Measurements from ENCODE around the gene KNTC1.
"Not testable (repeated sequence)": the region's sequence is repeated elsewhere in the genome, so short reads cannot be mapped to it uniquely, and the experiment has no call there.

Gene KNTC1

DNA sequence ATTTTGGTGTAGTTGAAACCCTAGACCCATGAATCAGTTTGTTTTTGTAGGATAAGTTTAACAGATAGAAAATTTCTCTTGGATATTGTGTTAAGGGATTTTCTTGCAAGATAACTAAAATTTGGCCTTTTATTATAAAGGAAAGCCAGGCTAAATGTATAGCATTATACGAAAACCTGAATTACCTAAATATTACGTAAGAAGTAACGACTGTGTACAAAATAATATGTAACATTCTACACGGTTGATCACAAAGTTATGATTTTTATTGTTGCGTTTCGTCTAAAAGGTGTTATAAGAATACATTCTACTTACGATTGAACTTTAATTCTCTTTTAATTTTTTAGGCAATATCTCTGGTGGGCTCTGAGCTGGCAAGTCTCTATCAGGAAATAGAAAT lies 63.9 kb downstream of the KNTC1 start:
- no peak overlapping the region for H3K27ac ChIP-seq (ENCODE audit: insufficient read depth, low read depth, low read length, poor library complexity, severe bottlenecking)
- no peaks in the 10 kb centered on the region for H3K4me1 ChIP-seq (ENCODE audit: control insufficient read depth, insufficient read depth, low read length)
- H3K9me3 ChIP-seq (ENCODE audit: control insufficient read depth, low read length), result no peaks in the 10 kb centered on the region
- WGBS, 2 experiments, result 97 to 100% methylated on average over 6 to 7 of the region's 7 CpGs
- no peaks in the 10 kb centered on the region for H3K27me3 ChIP-seq (ENCODE audit: control insufficient read depth, insufficient read depth, low read length, poor library complexity, severe bottlenecking)
- no peak overlapping the region for H3K4me3 ChIP-seq (ENCODE audit: insufficient read depth, low read depth, low read length)
- H3K36me3 ChIP-seq (ENCODE audit: control insufficient read depth, insufficient read depth, low read length), result peaks cover 40% of the 10 kb centered on the region

DNA sequence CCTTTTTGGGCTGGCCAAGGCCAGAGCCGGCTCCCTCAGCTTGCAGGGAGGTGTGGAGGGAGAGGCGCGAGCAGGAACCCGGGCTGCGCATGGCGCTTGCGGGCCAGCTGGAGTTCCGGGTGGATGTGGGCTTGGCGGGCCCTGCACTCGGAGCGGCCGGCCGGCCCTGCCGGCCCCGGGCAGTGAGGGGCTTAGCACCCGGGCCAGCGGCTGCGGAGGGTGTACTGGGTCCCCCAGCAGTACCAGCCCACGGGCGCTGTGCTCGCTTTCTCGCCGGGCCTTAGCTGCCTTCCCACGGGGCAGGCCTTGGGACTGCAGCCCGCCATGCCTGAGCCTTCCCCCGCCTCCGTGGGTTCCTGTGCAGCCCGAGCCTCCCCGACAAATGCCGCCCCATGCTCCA lies 64.9 kb downstream of the KNTC1 start:
- not testable (repeated sequence) for H3K27ac ChIP-seq (ENCODE audit: insufficient read depth, low read depth, low read length, poor library complexity, severe bottlenecking); H3K4me3 ChIP-seq (ENCODE audit: insufficient read depth, low read depth, low read length); H3K9me3 ChIP-seq (ENCODE audit: control insufficient read depth, low read length); H3K27me3 ChIP-seq (ENCODE audit: control insufficient read depth, insufficient read depth, low read length, poor library complexity, severe bottlenecking); H3K4me1 ChIP-seq (ENCODE audit: control insufficient read depth, insufficient read depth, low read length)
- peaks cover 36% of the 10 kb centered on the region for H3K36me3 ChIP-seq (ENCODE audit: control insufficient read depth, insufficient read depth, low read length)
- WGBS, 2 experiments, result 98% methylated on average over 30 of the region's 30 CpGs

DNA sequence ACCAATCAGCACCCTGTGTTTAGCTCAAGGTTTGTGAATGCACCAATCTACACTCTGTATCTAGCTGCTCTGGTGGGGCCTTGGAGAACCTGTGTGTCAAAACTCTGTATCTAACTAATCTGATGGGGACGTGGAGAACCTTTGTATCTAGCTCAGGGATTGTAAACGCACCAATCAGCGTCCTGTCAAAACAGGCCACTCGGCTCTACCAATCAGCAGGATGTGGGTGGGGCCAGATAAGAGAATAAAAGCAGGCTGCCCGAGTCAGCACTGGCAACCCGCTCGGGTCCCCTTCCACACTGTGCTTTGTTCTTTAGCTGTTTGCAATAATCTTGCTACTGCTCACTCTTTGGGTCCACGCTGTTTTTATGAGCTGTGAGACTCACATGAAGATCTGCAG lies 65.5 kb downstream of the KNTC1 start:
- H3K27ac ChIP-seq (ENCODE audit: insufficient read depth, low read depth, low read length, poor library complexity, severe bottlenecking); H3K9me3 ChIP-seq (ENCODE audit: control insufficient read depth, low read length); H3K4me1 ChIP-seq (ENCODE audit: control insufficient read depth, insufficient read depth, low read length); H3K27me3 ChIP-seq (ENCODE audit: control insufficient read depth, insufficient read depth, low read length, poor library complexity, severe bottlenecking); H3K4me3 ChIP-seq (ENCODE audit: insufficient read depth, low read depth, low read length): not testable (repeated sequence)
- H3K36me3 ChIP-seq (ENCODE audit: control insufficient read depth, insufficient read depth, low read length), result peaks cover 39% of the 10 kb centered on the region
- WGBS, 2 experiments, result 85 to 91% methylated on average over 8 of the region's 8 CpGs

DNA sequence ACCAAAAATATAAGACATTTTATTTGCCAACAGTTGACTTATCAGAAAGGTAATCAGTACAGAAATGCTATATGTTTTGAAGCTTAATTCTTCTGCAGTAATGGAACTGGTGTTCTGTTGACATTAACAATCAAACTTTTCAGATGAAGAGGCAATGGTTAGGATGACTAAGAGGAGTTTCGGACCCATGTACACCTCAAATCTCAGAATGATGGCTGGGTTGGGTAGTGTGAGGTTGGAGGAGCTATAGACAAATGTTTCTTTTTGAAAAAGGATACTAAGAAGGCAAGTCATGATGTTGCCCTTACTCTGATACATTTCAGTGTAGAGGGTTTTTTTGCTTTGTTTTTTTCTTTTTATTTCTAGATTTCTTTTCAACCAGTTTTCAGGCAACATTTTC lies 66.9 kb downstream of the KNTC1 start:
- no peaks in the 10 kb centered on the region for H3K27me3 ChIP-seq (ENCODE audit: control insufficient read depth, insufficient read depth, low read length, poor library complexity, severe bottlenecking)
- no peaks in the 10 kb centered on the region for H3K9me3 ChIP-seq (ENCODE audit: control insufficient read depth, low read length)
- no peaks in the 10 kb centered on the region for H3K4me1 ChIP-seq (ENCODE audit: control insufficient read depth, insufficient read depth, low read length)
- H3K36me3 ChIP-seq (ENCODE audit: control insufficient read depth, insufficient read depth, low read length), result peaks cover 35% of the 10 kb centered on the region
- no peak overlapping the region for H3K27ac ChIP-seq (ENCODE audit: insufficient read depth, low read depth, low read length, poor library complexity, severe bottlenecking)
- 88 to 98% methylated on average over 1 of the region's 1 CpG for WGBS, 2 experiments
- no peak overlapping the region for H3K4me3 ChIP-seq (ENCODE audit: insufficient read depth, low read depth, low read length)

DNA sequence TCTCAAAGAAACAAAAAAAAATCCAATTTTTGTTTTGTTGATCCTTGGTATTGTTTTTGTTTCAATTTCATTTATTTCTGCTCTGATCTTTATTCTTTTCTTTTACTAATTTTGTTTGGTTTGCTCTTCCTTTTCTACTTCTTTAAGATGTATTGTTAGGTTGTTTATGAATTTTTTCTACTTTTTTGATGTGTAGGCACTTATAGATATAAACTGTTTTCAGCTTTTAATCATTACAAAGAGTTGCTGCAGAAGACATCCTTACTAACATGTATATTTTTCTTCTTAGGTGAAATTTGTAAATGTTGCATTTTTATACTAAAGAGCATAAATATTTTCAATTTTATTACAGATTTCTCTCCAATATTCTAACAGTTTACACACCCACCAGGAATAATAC lies 69.8 kb downstream of the KNTC1 start:
- H3K4me1 ChIP-seq (ENCODE audit: control insufficient read depth, insufficient read depth, low read length), result no peaks in the 10 kb centered on the region
- H3K27ac ChIP-seq (ENCODE audit: insufficient read depth, low read depth, low read length, poor library complexity, severe bottlenecking), result no peak overlapping the region
- peaks cover 27% of the 10 kb centered on the region for H3K36me3 ChIP-seq (ENCODE audit: control insufficient read depth, insufficient read depth, low read length)
- H3K27me3 ChIP-seq (ENCODE audit: control insufficient read depth, insufficient read depth, low read length, poor library complexity, severe bottlenecking), result no peaks in the 10 kb centered on the region
- H3K4me3 ChIP-seq (ENCODE audit: insufficient read depth, low read depth, low read length), result no peak overlapping the region
- no peaks in the 10 kb centered on the region for H3K9me3 ChIP-seq (ENCODE audit: control insufficient read depth, low read length)

DNA sequence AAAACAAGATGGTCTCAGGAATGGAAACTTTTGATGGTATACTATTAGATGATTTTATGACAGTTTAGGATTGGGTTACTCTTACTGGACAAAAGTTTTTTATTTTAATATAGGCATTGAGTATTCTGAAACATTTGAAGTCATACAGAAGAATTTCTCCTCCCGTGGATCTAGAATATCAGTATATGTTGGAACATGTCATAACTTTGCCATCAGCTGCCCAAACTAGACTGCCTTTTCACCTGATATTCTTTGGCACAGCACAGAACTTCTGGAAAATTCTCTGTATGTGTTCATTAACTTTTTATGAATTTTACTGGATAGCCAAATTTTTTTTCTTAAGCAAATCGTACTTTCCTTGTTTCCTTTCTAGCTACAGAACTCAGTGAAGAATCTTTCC lies 75.4 kb downstream of the KNTC1 start:
- WGBS, 2 experiments, result 90 to 100% methylated on average over 2 of the region's 2 CpGs
- Histone ChIP-seq H3K36me3 (ENCODE audit: control insufficient read depth, insufficient read depth, low read length) (peaks cover 33% of the 10 kb centered on the region), H3K4me3 (ENCODE audit: insufficient read depth, low read depth, low read length) (no peak overlapping the region), H3K27me3 (ENCODE audit: control insufficient read depth, insufficient read depth, low read length, poor library complexity, severe bottlenecking) (no peaks in the 10 kb centered on the region), H3K9me3 (ENCODE audit: control insufficient read depth, low read length) (no peaks in the 10 kb centered on the region), H3K27ac (ENCODE audit: insufficient read depth, low read depth, low read length, poor library complexity, severe bottlenecking) (no peak overlapping the region), H3K4me1 (ENCODE audit: control insufficient read depth, insufficient read depth, low read length) (no peaks in the 10 kb centered on the region)

DNA sequence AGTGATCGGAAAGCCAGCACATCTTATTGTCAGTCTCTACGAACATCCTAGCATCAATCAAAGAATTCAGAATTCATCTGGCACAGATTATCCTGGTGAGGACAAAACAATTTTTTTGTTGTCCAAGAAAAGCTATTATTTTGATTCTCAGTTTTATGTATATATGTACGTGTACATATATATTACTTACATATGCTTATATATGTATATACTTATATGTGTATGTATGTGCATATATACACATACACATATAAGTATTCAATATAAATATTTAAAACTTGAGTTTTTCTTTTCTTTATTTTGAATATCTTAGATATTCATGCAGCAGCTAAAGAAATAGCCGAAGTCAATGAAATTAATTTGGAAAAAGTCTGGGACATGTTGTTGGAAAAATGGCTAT lies 77.9 kb downstream of the KNTC1 start:
- Histone ChIP-seq H3K4me1 (ENCODE audit: control insufficient read depth, insufficient read depth, low read length) (no peaks in the 10 kb centered on the region), H3K36me3 (ENCODE audit: control insufficient read depth, insufficient read depth, low read length) (peaks cover 43% of the 10 kb centered on the region), H3K4me3 (ENCODE audit: insufficient read depth, low read depth, low read length) (no peak overlapping the region), H3K27me3 (ENCODE audit: control insufficient read depth, insufficient read depth, low read length, poor library complexity, severe bottlenecking) (no peaks in the 10 kb centered on the region), H3K27ac (ENCODE audit: insufficient read depth, low read depth, low read length, poor library complexity, severe bottlenecking) (no peak overlapping the region), H3K9me3 (ENCODE audit: control insufficient read depth, low read length) (no peaks in the 10 kb centered on the region)
- WGBS, 2 experiments, result 95 to 96% methylated on average over 3 of the region's 4 CpGs

DNA sequence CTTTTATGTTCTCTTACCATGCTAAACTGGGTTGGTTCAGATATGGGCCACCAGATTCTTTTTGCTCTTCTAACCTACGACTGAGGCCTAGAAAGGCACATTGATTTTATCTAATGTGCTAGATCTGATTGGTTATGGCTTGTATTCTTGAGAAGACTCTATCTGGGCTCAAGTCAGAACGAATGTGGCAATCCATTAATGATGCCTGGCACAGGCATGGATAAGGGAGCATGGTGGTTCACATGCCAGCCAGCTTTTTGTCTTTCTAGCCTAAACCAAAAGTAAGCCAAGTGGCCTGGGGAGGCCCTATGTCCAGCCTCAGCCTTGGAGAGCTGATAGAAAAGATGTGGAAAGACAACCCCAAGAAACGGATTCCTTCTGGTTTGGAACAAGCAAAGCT lies 82.7 kb downstream of the KNTC1 start:
- H3K27me3 ChIP-seq (ENCODE audit: control insufficient read depth, insufficient read depth, low read length, poor library complexity, severe bottlenecking), result no peaks in the 10 kb centered on the region
- H3K27ac ChIP-seq (ENCODE audit: insufficient read depth, low read depth, low read length, poor library complexity, severe bottlenecking), result no peak overlapping the region
- H3K36me3 ChIP-seq (ENCODE audit: control insufficient read depth, insufficient read depth, low read length), result peaks cover 71% of the 10 kb centered on the region
- H3K4me3 ChIP-seq (ENCODE audit: insufficient read depth, low read depth, low read length), result no peak overlapping the region
- WGBS, 2 experiments, result 88 to 95% methylated on average over 3 of the region's 3 CpGs
- H3K4me1 ChIP-seq (ENCODE audit: control insufficient read depth, insufficient read depth, low read length), result no peaks in the 10 kb centered on the region
- H3K9me3 ChIP-seq (ENCODE audit: control insufficient read depth, low read length), result no peaks in the 10 kb centered on the region

DNA sequence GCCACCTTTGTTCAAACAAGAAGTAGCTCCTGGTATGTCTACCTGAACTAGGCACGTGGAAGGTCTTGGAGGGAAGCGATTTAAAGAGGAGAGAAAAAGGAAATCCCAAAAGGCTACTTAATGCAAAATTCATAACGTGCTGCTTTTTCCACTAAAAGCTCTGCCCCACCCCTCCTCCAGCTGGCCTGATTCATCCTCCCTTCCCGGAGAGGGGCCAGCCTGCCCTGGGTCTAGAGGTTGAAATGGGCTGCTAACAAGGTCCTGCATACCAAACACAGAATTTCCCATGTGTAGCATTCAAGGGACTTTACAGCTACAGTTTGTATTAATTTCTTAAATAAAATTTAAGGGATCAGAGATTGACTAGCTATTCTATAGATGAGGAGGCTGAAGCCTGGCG lies 83.2 kb downstream of the KNTC1 start:
- H3K36me3 ChIP-seq (ENCODE audit: control insufficient read depth, insufficient read depth, low read length), result peaks cover 69% of the 10 kb centered on the region
- WGBS, 2 experiments, result 94 to 95% methylated on average over 5 of the region's 5 CpGs

DNA sequence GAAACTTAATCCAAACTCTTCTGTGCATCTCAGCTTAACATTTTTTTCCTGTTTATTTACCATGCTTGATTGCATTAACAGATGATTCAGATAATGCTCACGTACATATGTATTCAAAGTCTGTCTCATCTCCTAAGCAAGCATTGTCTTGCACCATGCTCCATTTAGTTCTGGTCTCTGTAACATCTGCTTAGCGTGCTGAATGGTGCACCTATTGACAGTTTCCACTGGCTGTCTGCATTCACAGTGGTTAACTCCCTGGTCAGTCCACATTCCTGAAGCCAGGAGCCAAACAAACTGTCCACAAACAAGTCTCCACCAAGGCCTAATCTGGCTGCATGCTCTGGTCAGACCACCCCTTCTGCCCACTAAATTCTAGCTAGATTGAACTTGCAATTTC lies 83.9 kb downstream of the KNTC1 start:
- Histone ChIP-seq H3K36me3 (ENCODE audit: control insufficient read depth, insufficient read depth, low read length) (peaks cover 68% of the 10 kb centered on the region), H3K27ac (ENCODE audit: insufficient read depth, low read depth, low read length, poor library complexity, severe bottlenecking) (no peak overlapping the region)
- WGBS, 2 experiments, result 95 to 96% methylated on average over 2 of the region's 2 CpGs

More for the DNA sequence above, 83.2 kb downstream of the KNTC1 start:
- Histone ChIP-seq H3K9me3 (ENCODE audit: control insufficient read depth, low read length) (no peaks in the 10 kb centered on the region), H3K4me3 (ENCODE audit: insufficient read depth, low read depth, low read length) (no peak overlapping the region), H3K27ac (ENCODE audit: insufficient read depth, low read depth, low read length, poor library complexity, severe bottlenecking) (no peak overlapping the region), H3K4me1 (ENCODE audit: control insufficient read depth, insufficient read depth, low read length) (no peaks in the 10 kb centered on the region), H3K27me3 (ENCODE audit: control insufficient read depth, insufficient read depth, low read length, poor library complexity, severe bottlenecking) (no peaks in the 10 kb centered on the region)

DNA sequence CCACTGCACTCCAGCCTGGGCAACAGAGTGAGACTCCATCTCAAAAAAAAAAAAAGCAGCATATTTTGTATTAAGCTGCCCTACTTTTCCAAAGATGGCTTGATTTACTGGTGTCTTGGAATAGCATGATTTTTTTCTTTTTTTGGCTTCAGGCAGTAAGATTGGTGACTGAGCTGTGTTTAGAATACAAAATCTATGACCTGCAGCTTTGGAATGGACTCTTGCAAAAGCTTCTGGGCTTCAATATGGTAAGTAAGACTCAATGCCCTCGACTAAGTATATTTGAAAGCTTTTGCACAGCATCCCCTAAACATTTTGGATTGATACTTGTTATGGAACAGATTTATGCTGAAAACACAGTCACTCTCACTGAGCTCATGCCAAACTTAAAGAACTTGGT lies 87.8 kb downstream of the KNTC1 start:
- peaks cover 57% of the 10 kb centered on the region for H3K36me3 ChIP-seq (ENCODE audit: control insufficient read depth, insufficient read depth, low read length)
- H3K4me3 ChIP-seq (ENCODE audit: insufficient read depth, low read depth, low read length), result no peak overlapping the region
- no peaks in the 10 kb centered on the region for H3K27me3 ChIP-seq (ENCODE audit: control insufficient read depth, insufficient read depth, low read length, poor library complexity, severe bottlenecking)
- H3K9me3 ChIP-seq (ENCODE audit: control insufficient read depth, low read length), result no peaks in the 10 kb centered on the region
- WGBS, 2 experiments, result 92 to 100% methylated on average over 1 of the region's 1 CpG
- H3K27ac ChIP-seq (ENCODE audit: insufficient read depth, low read depth, low read length, poor library complexity, severe bottlenecking), result no peak overlapping the region
- H3K4me1 ChIP-seq (ENCODE audit: control insufficient read depth, insufficient read depth, low read length), result no peaks in the 10 kb centered on the region

More for the DNA sequence above, 83.9 kb downstream of the KNTC1 start:
- Histone ChIP-seq H3K4me1 (ENCODE audit: control insufficient read depth, insufficient read depth, low read length) (no peaks in the 10 kb centered on the region), H3K9me3 (ENCODE audit: control insufficient read depth, low read length) (no peaks in the 10 kb centered on the region), H3K27me3 (ENCODE audit: control insufficient read depth, insufficient read depth, low read length, poor library complexity, severe bottlenecking) (no peaks in the 10 kb centered on the region), H3K4me3 (ENCODE audit: insufficient read depth, low read depth, low read length) (no peak overlapping the region)
